GM18861 (cell line): ENCODE results near the gene CLEC16A.

Source experiments
- ATAC-seq: cut with Tn5 transposase; IDR thresholded peaks from one replicate; pipeline ENCODE4 v1.9.1; 2021; ENCODE audit not compliant: unreplicated experiment

CLEC16A gene

DNA sequence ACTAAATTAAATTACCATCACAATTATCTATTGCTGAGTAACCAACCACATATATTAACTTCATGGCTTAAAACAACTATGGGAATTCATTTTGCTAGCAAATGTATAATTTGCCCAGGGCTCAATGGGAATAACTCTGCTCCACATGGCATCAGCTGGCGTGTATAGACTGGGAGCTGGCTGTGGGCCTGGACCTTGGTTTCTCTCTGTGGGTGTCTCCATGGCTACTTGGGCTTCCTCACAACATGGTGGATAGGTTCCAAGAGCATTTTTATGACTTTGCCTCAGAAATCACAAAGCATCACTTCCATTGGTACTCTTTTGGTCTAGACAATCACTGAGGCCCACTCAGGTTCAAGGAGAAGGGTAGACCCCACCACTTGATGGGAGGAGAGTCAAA is 166.8 kb downstream of the CLEC16A start:
- no peak for ATAC-seq

DNA sequence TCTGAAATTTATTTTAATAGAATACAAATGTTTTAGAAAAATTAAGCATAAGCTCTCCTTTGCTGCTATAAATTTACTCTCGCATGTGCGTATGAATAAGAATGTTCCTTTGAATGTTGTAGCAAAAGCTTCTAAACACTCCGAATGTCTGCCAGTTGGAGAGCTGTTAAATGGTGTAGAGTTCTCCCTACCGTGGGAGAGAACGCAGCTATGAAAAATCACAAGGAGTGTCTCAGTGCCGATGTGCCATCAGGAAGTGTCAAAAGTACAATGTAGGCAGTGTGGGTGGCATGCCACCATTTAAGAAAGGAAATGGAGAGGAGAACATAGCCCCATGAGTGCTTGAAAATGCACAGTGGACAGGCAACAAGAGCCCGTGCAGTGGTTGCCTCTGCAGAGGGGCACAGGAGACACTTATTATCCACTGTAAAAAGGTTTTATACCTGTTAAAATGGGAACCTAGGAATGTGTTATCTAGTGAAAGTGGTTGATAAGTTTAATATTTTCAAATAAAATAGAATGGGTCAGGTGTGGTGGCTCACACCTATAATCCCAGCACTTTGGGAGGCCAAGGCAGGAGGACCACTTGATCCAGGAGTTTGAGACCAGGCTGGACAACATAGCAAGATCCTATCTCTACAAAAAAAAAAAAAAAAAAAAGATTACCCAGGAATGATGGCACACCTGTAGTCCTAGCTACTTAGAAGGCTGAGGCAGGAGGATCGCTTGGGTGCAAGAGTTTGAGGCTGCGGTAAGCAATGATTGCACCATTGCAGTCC is 167.7 kb downstream of the CLEC16A start:
- ATAC-seq: no peak

DNA sequence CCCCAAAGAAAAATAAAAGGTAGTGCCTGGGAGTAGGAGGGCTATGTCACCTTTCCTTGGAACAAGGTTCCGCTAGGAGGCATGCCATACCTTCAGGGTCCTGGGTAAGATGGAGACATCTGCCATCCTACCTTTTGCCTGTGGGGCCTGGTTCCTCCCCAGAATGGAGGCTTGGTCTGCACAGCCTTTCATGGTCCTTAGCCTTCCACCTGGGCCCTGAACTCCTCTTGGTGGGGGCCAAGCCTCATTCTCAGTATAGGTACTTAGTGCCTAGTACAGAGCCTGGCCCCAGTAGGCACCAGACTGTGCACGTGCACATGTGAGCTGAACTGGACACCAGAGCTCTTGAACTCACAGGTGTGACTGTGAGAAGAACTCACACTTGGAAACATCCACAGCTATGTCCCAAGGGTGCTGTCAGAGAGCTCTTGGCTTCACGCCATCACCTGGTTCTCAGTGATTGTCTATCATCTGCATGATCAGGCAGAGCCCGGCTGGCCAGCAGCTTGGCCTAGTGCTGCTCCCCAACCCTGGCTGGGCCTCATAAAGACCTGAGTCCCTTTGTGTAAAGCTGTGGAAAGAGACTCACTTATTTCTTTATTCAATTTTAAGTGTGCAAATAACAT is 168.5 kb downstream of the CLEC16A start:
- no peak for ATAC-seq

DNA sequence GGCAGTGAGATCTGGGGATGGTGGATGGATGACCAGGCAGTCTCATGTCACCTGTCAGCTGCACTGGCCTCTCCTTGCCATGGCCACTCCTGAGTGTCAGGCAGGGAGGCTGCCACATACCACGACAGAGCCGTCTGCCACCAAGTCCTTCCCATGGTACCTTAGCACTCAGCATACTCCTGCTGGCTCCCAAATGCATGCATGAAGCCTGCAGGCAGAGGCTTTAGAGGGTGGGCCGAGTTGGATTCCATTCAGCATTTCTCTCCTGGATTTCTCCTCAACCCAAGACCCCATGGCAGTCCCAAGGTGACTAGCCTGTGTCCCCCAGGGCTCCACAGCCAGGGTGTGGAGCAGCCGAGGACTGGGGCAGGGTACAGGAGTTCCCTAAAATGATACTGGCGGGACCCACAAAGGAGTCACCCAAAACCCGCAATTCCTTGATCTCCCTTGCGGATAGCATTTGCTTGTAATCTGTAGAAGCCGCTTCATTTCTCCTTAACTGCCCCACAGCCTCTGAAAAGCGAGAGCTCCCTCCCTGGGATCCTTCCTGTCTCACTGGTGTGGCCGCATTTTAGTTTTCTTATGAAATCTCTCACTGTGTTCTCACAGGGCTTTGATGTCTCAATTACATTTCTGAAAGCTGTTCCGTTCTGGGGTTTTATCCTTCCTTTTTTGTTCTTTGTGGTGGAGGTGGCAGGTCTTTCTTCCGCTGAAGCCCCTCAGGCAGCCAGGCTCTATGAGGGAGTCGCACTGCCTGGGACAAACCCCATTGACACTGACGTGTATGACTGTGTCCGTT is 170.2 kb downstream of the CLEC16A start:
- ATAC-seq: no peak

DNA sequence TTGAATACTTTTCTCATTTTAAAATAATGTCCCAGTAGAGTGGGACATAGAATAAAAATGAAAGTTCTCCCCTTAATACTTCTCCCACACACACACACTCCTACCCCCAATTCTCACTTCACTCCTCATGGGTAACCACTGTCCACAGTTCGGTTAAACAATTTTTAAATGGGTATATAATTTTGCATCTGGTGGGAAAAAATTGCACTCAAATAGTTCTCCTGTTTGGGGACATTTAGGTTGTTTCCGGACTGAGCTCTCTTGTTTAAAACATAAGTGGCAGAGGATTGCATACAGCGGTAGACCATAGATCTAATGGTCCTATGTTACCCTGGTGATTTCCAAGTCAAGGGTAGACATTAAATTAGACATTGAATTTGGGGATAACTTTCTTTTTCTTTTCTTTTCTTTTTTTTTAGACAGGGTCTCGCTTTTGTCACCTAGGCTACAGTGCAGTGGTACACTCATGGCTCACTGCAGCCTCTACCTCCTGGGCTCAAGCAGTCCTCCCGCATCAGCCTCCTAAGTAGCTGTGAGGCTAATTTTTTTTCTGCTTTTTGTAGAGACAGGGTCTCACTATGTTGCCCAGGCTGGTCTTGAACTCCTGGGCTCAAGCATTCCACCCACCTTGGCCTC is 173.3 kb downstream of the CLEC16A start:
- ATAC-seq: peak; percentile 66

DNA sequence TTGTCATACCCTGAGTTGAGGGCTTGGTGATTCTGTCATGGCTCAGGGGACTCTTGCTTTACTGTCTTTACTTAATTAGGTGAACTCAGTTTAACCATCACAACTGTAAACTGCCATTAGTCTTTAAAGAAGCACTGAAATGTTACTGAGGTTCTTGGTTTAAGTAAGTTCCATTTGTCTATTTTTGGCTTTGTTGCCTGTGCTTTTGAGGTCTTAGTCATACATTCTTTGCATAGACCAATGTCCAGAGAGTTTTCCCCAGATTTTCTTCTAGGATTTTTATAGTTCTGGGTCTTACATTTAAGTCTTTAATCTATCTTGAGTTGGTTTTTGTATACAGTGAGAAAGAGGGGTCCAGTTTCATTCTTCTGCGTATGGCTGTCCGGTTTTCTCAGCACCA is 174.1 kb downstream of the CLEC16A start:
- ATAC-seq: no peak

DNA sequence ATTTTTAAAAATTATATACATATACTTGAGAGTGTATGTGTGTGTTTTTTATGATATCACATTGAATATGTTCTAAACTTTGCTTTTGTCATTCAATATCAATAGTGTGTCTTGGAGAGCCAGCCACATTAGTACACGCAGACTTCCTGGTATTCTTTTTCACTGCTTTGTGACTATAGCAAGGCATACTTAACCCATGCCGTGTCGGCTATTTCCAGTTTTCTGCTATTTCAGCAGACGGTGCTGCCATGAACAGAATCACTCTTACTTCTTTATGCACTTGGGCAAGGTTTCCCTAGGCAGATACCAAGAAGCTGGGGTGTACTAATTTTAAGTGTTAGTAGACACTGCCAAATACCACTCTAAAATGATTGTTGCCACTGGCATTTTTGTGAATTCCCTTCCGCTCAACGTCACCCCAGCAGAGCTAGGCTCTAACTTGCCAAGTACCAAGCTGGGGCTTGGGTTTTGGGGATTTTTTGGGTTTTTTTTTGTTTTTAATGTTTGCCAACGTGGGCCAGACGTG is 176.8 kb downstream of the CLEC16A start:
- ATAC-seq: no peak

DNA sequence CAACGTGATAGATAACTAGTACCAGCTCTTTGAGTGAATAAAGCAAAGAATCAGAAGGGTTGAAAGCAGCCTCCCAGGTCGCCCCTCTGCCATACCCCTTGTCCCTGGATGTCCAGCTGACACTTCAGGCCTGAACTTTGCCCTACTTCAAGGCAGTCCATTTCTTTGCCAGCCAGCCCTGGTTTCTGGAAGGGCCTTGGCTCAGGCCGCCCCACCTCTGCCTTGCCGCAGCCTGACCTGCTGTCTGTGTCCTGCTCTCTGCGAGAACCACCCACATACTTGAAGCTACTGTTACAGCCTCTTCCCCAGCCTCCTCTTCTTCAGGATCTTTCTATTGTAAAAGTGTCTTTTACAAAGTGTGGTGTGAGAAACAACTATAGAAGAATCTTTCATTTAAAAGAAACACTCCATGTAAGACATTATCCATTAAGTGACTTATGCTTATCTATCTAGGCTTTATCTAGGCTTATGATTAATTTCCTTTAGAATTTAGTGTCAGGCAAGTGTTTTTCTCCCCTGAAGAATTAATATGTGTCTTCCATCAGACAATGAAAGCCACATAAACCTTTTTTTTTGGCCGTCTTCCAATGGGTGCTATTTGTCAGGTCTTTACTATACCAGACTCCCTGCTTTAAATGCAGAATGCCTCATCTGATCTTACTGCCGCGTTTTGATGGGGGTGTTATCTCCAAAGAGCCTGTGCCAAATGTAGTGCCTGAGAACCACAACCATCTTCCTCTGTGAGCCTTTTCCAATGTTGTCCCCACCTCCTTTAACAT is 177.7 kb downstream of the CLEC16A start:
- ATAC-seq: no peak

DNA sequence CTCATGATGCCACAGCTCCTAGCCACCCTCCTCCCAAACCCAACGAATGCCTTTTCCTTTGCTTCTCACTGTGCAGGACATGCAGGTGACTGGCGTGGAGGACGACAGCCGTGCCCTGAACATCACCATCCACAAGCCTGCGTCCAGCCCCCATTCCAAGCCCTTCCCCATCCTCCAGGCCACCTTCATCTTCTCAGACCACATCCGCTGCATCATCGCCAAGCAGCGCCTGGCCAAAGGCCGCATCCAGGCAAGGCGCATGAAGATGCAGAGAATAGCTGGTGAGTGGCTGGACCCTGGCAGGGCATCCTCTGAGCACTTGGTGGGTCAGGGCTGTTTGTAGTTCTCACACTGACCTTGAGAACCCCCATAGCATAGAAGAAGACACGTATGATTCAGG is 179.3 kb downstream of the CLEC16A start:
- no peak for ATAC-seq

DNA sequence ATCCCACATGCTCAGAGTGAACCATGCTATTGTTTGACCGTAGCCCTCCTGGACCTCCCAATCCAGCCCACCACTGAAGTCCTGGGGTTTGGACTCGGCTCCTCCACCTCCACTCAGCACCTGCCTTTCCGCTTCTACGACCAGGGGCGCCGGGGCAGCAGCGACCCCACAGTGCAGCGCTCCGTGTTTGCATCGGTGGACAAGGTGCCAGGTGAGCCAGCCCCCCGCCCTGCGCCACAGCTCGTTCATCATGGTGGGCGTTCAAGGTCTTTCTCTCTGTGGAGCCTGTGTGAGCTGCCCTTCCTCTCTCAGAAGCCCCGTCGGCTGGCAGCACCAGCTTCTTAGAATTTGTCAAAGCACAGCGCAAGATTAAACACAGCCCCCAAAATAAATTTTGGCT is 181.6 kb downstream of the CLEC16A start:
- no peak for ATAC-seq

DNA sequence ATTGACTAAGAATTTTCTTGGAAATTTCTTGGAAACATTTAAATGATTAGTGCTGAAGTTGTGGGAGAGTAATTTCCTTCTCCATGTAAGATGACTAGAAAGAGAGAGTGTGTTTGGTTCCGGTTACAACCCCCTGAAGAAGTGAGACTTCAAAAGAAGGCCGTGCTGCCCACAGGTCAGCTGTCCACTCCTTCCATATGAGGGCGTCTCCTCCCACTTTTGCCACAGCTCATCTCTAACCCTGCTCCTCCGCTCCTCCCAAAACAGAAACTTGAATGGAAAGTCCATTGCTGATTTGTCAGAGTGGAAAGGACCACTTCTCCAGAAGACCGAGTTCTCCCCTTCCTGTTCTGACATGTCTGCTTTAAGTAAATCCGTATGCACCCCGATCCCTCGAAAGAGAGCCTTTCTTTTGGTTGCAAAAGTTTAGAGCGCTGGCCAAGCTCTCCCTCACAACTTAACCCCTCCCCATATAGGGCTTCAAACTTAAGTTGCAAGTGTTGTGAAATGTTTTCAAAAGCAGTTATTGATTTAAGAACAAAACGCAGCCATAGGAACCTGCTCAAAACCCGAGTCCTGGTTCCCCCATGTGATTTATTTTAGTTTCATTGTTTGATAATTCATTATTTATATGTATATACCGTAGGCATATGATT is 182.2 kb downstream of the CLEC16A start:
- ATAC-seq: no peak

DNA sequence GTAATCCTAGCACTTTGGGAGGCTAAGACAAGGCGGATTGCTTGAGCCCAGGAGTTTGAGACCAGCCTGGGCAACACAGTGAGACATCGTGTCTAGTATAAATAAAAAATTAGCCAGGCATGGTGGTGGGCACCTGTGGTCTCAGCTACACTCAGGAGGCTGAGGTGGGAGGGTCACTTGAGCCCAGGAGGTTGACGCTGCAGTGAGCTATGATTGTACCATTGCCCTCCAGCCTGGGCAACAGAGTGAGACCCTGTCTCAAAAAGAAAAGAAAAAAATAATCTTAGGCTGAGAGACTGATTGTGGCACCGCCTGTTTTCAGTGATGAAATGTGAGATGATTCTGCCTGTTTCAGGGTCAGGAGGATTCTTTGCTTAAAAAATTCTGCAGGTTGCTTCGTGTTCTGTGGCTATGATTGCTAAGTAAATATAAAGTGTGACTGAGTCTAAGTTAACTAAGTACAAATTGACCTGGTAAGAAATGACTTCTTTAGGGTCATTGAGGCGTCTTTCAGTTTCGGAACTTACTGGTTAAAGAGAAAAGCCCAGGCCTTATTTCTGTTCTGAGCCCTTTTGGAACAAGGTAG is 183.3 kb downstream of the CLEC16A start:
- no peak for ATAC-seq

DNA sequence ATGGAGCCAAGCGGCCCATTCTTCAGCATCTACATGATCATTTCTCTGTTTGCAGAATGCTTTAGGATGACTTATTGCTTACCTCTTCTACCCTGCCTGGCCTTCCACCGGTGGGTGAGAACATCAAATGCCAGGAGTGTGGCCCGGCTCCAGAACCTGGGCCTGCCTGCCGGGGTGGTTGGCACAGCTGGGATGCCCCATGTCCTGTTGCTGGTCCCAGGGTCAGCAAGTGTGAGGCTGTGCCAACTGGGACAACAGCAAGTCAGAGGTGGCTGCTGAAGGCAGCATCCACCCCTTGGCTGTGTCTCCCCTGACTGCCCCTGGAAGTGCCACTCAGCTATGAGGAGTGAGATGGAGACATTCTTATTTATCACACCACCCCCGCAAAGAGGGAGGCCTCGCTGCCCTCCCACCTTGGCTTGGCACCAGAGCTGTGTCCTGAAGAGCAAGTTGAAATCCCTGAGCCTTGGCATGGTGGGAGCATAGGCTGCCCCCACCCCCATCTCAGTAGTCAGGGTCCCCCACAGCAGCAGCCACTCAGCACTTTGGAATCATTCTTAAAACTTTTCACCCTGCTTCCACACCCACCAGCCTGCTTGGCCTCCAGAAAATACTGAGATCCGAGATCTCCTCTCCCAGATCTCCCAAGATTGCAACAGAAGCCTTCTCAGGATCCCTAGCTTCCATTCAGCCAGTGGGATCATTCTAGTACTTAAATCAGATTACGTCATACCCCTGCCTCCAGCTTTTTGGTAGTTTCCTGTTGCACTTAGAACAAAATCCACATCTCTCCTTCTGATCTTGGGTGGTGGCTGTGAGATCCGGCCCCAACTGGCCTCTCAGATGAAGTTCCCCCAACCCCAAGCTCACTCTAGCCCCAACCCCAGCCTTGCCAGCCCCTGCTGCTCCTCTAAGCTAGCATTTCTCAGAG is 184.1 kb downstream of the CLEC16A start:
- ATAC-seq: no peak

DNA sequence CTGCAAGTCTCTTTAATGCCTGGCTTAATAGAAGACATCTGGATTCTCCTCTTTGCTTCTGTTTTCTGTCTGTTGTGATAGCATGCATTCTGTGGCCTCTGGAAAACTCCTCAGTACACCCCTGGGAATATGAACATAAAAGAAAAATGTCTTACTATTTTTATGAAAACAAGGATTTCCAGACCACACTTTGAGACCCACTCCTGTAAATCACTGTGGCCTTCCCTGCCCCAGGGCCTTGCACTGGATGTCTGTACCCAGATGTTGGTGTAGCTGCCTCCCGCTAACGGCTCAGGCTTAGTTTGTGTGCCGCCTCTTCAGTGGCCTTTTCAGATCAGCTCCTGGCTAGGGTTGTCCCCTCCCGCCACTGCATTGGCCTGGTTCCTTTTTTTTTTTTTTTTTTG is 185.0 kb downstream of the CLEC16A start:
- ATAC-seq: no peak

DNA sequence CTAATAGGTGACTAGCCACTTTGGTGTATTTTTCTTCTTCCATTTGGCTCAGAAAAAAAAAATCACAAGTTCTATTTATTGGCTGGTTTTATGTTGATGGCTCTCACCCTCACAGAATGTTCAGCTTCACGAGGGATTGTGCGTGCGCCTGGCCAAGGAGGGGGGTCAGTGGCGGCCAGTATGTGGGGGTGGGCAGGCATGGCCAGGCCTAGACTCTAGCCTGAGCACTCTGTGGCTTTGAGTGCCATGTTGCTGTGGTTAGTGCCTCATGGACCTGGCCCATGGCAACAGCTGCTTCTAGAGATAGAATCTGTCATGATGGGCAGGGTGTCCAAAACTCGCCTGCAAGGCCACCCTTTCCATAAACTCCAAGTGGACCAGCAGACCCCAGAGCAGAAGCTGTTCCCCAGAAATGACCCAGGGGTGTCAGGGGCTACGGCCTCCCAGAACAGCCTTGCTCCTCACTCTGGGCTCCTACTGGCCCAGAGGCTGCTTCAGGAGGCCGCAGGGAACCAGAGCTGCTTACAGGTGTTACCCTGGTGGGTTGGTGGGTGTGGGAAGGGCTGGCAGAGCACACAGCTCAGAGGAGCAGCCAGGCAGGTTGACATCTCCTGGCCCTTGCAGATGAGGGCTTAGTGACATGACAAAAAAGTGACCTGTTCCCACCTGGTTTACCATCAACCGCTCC is 186.8 kb downstream of the CLEC16A start:
- no peak for ATAC-seq

DNA sequence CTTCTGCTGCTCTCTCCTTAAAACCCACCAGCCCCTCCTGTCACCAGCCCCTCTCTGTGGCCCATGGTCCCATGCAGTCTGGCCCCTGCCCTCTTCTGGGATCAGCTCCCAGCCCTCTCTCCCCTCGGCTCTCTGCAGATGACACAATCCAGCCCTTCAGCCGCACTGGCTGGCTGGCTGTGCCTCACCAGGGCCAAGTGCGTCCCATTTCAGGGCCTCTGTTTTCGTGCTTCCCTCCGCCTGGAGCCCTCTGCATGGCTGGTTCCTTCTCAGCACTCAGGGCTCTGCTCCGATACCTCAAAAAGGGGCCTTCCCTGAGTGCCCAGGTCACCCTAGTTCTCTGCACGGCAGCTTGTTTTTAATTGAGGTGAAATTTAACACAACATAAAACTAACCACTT is 187.3 kb downstream of the CLEC16A start:
- no peak for ATAC-seq

DNA sequence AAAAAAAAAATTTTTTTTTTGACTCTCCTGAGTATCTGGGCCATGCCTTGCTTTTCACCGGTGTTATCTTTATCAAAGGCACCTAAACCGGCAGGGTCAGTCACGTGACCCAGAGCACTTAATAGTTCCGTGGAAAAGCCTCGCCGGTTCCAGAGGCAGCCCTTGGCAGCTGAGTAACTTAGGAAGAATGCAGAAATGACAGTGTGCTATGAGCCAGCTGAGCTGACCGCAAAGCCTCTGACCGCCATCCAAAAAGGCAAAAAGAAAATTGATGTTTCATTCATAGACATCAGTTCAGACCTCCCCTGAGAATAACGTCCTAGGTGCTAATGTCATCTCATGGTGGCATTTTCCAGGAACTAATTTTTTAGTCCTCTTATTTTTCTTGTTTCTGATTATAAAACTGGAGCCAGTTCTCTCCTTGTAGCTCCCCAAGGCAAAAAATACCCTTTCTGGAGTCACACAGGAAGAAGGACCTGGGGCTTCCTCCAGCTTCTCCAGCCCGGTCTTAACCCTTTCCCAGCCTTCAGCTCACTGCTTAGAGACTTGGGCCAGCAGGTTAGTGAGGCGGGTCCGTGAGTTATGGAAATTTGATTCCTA is 189.1 kb downstream of the CLEC16A start:
- no peak for ATAC-seq
